HCT116 (cell line): ENCODE data around the gene POLR3F. TPM values are rescaled to one million over a fixed set of nuclear protein-coding genes. Genes with fewer than 3 reads are reported as not detected.

Experiments used
- ATAC-seq: fragments of 200-7000 bp; cut with Tn5 transposase; 2 replicates; pipeline ENCODE4 v1.9.1; 2020; ENCODE audit warnings: mild to moderate bottlenecking, moderate library complexity
- BruUV-seq: library from RNA; stranded (reverse); fragments of 400-500 nt; replicated peaks from 2 replicates; lab custom pipeline; 2021; lab: Mats Ljungman, UMichigan
- CTCF ChIA-PET: fragments of 300-600 bp; sonication (Branson Sonifier 250); formaldehyde crosslinking; loops from one replicate; lab custom pipeline; 2021; ENCODE audit warnings: antibody characterized with exemption; lab: Charles Lee
- POLR2A ChIA-PET: fragments of 300-600, 350-600 bp; sonication (Branson Sonifier 250); formaldehyde crosslinking; loops from one replicate; lab custom pipeline; 2021; ENCODE audit warnings: antibody characterized with exemption; lab: Charles Lee
- RAD21 ChIA-PET, 2 experiments: fragments of 300-600 bp; sonication (Branson Sonifier 250); formaldehyde crosslinking; loops; one replicate each; lab custom pipeline; 2023; ENCODE audit warnings: low total read pairs in 2 of 2; ENCODE audit not compliant: uncharacterized antibody in 2 of 2, unreplicated experiment in 2 of 2, low non-redundant PET in 1 of 2; lab: Charles Lee
- DNase-seq: peaks from one replicate; pipeline ENCODE4 v3.0.0-alpha.2; 2010; ENCODE audit warnings: low read depth, low spot score
- H2AFZ ChIP-seq: fragments of 200-600 bp; shearing (Covaris generic), sonication (generic); 2 replicates; pipeline ENCODE4 v1.6.1; 2017; ENCODE audit warnings: low read depth, mixed run types, mixed read lengths, antibody characterized with exemption, low read length; ENCODE audit not compliant: poor library complexity, severe bottlenecking
- H3K27ac ChIP-seq: 2 replicates; pipeline ENCODE4 v1.5.1; 2012; ENCODE audit warnings: low read depth, low read length
- H3K27me3 ChIP-seq: fragments of 200-600 bp; sonication (generic); 2 replicates; pipeline ENCODE4 v1.6.1; 2016; ENCODE audit warnings: mixed run types, low read length, mixed read lengths; ENCODE audit not compliant: insufficient read depth
- H3K36me3 ChIP-seq, 2 experiments: fragments of 200-500 bp in 1 of 2; fragments of 200-600 bp in 1 of 2; sonication (Bioruptor generic) in 1 of 2; sonication (generic) in 1 of 2; 2 replicates each; pipeline versions ENCODE4 v1.5.1 to v1.6.1; 2014 to 2016; ENCODE audit warnings: low read length in 2 of 2, inconsistent platforms in 1 of 2, mixed read lengths in 1 of 2, mixed run types in 1 of 2; ENCODE audit not compliant: insufficient read depth in 2 of 2, control insufficient read depth in 1 of 2
- H3K4me1 ChIP-seq, 2 experiments: fragments of 200-600 bp in 1 of 2; sonication (generic) in 1 of 2; 2 replicates each; pipeline versions ENCODE4 v1.5.1 to v1.6.1; 2012 to 2017; ENCODE audit warnings: low read length in 2 of 2, inconsistent platforms in 1 of 2, mild to moderate bottlenecking in 1 of 2, mixed read lengths in 1 of 2, mixed run types in 1 of 2, moderate library complexity in 1 of 2; ENCODE audit not compliant: insufficient read depth in 2 of 2, control insufficient read depth in 1 of 2
- H3K4me2 ChIP-seq: fragments of 200-600 bp; sonication (generic); 2 replicates; pipeline ENCODE4 v1.6.1; 2017; ENCODE audit warnings: mixed run types, low read length, mixed read lengths
- H3K4me3 ChIP-seq, 2 experiments: fragments of 200-600 bp in 1 of 2; sonication (generic) in 1 of 2; replicated peaks in 1 of 2; 2 replicates each; pipeline ENCODE4 v1.5.1; 2011 to 2016; ENCODE audit warnings: low read length in 2 of 2, control low read depth in 1 of 2, low read depth in 1 of 2, mild to moderate bottlenecking in 1 of 2, mixed read lengths in 1 of 2, mixed run types in 1 of 2
- H3K79me2 ChIP-seq: fragments of 200-600 bp; sonication (generic); 2 replicates; pipeline ENCODE4 v1.6.1; 2017; ENCODE audit warnings: mild to moderate bottlenecking, mixed run types, low read length, moderate library complexity, mixed read lengths; ENCODE audit not compliant: insufficient read depth
- H3K9ac ChIP-seq: fragments of 200-600 bp; sonication (generic); 2 replicates; pipeline ENCODE4 v1.6.1; 2016; ENCODE audit warnings: low read length, mixed read lengths
- H3K9me2 ChIP-seq: fragments of 200-600 bp; sonication (generic), shearing (Covaris generic); 2 replicates; pipeline ENCODE4 v1.6.1; 2017; ENCODE audit warnings: mixed run types, mild to moderate bottlenecking, moderate library complexity; ENCODE audit not compliant: insufficient read depth
- H3K9me3 ChIP-seq, 2 experiments: fragments of 200-500 bp in 1 of 2; fragments of 200-600 bp in 1 of 2; sonication (Bioruptor generic) in 1 of 2; sonication (generic) in 1 of 2; 2 replicates each; pipeline ENCODE4 v1.6.1; 2014 to 2017; ENCODE audit warnings: low read length in 2 of 2, mixed read lengths in 2 of 2, inconsistent platforms in 1 of 2, low read depth in 1 of 2, mild to moderate bottlenecking in 1 of 2, mixed run types in 1 of 2, moderate library complexity in 1 of 2; ENCODE audit not compliant: control insufficient read depth in 1 of 2, insufficient read depth in 1 of 2
- H4K20me1 ChIP-seq: fragments of 200-600 bp; sonication (generic), shearing (Covaris generic); 2 replicates; pipeline ENCODE4 v1.6.1; 2017; ENCODE audit warnings: mixed run types, mild to moderate bottlenecking, moderate library complexity; ENCODE audit not compliant: insufficient read depth
- CBX3 ChIP-seq: IDR thresholded peaks from 2 replicates; pipeline ENCODE4 v1.6.1; 2012; ENCODE audit warnings: low read depth
- CTCF ChIP-seq, 3 experiments: fragments of 200-600 bp in 1 of 3; sonication (generic) in 1 of 3; IDR thresholded peaks in 2 of 3; conservative IDR thresholded peaks in 1 of 3; 2 replicates each; pipeline ENCODE4 v1.5.1; 2012 to 2017; ENCODE audit warnings: low read depth in 2 of 3, low read length in 2 of 3, antibody characterized with exemption in 1 of 3, borderline replicate concordance in 1 of 3, control low read depth in 1 of 3, mild to moderate bottlenecking in 1 of 3, mixed read lengths in 1 of 3, mixed run types in 1 of 3, moderate library complexity in 1 of 3; ENCODE audit not compliant: insufficient read depth in 1 of 3
- ELF1 ChIP-seq: IDR thresholded peaks from 2 replicates; pipeline ENCODE4 v1.6.1; 2012; ENCODE audit warnings: low read depth, borderline replicate concordance
- EZH2 ChIP-seq: fragments of 200-600 bp; sonication (generic); IDR thresholded peaks from 2 replicates; pipeline ENCODE4 v1.6.1; 2017; ENCODE audit warnings: antibody characterized with exemption, mixed run types
- EZH2phosphoT487 ChIP-seq: fragments of 200-600 bp; IDR thresholded peaks from 2 replicates; pipeline ENCODE4 v1.6.1; 2018; ENCODE audit warnings: antibody characterized with exemption, borderline replicate concordance
- FOSL1 ChIP-seq: IDR thresholded peaks from 2 replicates; pipeline ENCODE4 v1.6.1; 2012; ENCODE audit warnings: low read depth
- POLR2A ChIP-seq: IDR thresholded peaks from 2 replicates; pipeline ENCODE4 v1.7.0; 2011; ENCODE audit warnings: borderline replicate concordance; ENCODE audit not compliant: insufficient read depth, insufficient read length; ENCODE audit errors: extremely low read depth
- POLR2AphosphoS5 ChIP-seq: IDR thresholded peaks from 2 replicates; pipeline ENCODE4 v1.6.1; 2011; ENCODE audit warnings: mild to moderate bottlenecking, low read depth, low read length, moderate library complexity
- SIN3A ChIP-seq: IDR thresholded peaks from 2 replicates; pipeline ENCODE4 v1.6.1; 2012; ENCODE audit warnings: low read depth
- SP1 ChIP-seq: IDR thresholded peaks from 2 replicates; pipeline ENCODE4 v1.6.1; 2012; ENCODE audit warnings: low read depth
- SRF ChIP-seq: IDR thresholded peaks from 2 replicates; pipeline ENCODE4 v1.6.1; 2012; ENCODE audit warnings: low read depth
- TCF7L2 ChIP-seq: IDR thresholded peaks from 2 replicates; pipeline ENCODE4 v1.7.0; 2011; ENCODE audit warnings: borderline replicate concordance, inconsistent platforms; ENCODE audit not compliant: insufficient read depth, insufficient read length; ENCODE audit errors: extremely low read depth
- YY1 ChIP-seq: IDR thresholded peaks from 2 replicates; pipeline ENCODE4 v1.6.1; 2011; ENCODE audit warnings: low read length, low read depth, moderate library complexity, mild to moderate bottlenecking; ENCODE audit not compliant: insufficient replicate concordance; ENCODE audit errors: extremely low read depth
- ZFX ChIP-seq: fragments of 450-650 bp; IDR thresholded peaks from 2 replicates; pipeline ENCODE4 v1.6.1; 2017
- ZNF274 ChIP-seq: fragments of 200-500 bp; sonication (Bioruptor generic); IDR thresholded peaks from 2 replicates; pipeline ENCODE4 v1.6.1; 2014; ENCODE audit warnings: mild to moderate bottlenecking, low read depth, low read length, inconsistent platforms
- intact Hi-C: fragments of 100-400 bp; cut with micrococcal nuclease; formaldehyde crosslinking; loops from 2 replicates; pipeline ENCODE4 v1.10.0; 2022
- total RNA-seq: library from RNA; stranded (reverse); gene quantifications from one replicate; pipeline ENCODE4 v1.2.1, GENCODE V29; 2021; ENCODE audit not compliant: unreplicated experiment
- TF ChIP-seq, protein P1 (sequence below): IDR thresholded peaks from 2 replicates; pipeline ENCODE4 v1.6.1; 2012

Gene POLR3F
- total RNA-seq, 1 experiment from 2014 or later: 11.4 TPM

DNA sequence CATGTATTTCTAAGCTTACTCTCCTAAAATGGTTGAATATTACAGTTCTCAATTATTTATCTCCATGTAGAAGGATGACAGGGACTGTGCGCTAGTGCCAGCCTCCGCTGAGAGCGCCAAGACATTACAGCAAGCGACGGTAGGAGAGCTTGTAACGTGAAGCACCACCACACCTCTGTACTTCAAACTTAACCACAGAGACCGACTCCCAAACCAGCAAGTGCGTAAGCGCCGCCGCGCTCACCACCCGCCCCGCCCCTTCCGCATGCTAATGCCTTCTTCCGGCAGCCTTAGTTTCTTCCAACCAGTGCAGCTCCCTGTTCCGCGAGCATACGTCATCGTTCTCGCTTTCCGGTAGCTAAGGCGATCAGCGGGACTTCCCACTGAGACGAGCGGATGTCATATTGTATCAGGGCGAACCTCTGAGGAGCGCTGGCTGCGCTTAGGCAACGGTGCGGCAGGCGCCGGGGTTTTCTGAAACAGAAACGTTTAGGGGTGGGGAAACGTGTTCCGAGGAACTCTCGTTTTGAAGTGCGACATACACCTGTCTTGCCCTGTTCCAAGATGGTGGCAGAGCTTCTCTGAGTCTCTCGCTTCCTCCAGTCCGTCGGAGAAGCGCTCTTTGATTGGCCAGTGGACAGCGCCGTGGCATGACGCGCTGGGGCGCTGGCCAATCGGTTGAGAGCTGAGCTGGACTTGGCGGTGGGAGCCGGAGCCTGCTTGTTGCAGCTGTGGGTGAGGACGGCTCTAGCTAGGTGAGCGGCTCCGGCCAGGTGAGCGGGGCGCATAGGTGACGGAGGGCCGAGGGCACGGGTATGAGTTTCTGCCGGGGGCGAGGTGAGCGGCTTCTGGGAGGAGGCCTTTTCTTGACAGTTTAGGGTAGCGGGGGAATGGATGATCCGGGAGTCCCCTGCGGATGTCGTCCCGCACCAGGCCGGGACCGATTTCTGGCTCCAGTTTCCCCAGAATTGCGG is 40.3 kb downstream of the POLR3F start, which contains the start of gene SEC23B (continued):
- TF ChIP-seq TCF7L2 (no peak), EZH2 (no peak), SRF (peak; percentile 20; the same call in 1 of the 2 replicates), SP1 (peak; percentile 50), POLR2A (peak; percentile 93), ELF1 (peak; percentile 84), YY1 (peak; percentile 94)

- ChIA-PET RAD21 (no interaction called here), POLR2A (no interaction called here), CTCF (no interaction called here)
- ATAC-seq (no peak), DNase-seq (no peak)
- H3K27me3 ChIP-seq: no peaks in the 10 kb centered on the region
- H3K4me1 ChIP-seq: peaks cover 3 to 15% of the 10 kb centered on the region in 2 experiments; a peak in 3 of 4 replicates
- H3K9me2 ChIP-seq: no peaks in the 10 kb centered on the region
- no TSS peak for BruUV-seq
- H3K36me3 ChIP-seq: peaks cover 25 to 43% of the 10 kb centered on the region in 2 experiments
- intact Hi-C loops: no loop called here
- H3K9ac ChIP-seq: no peak overlapping the region
- no peak overlapping the region for H3K4me2 ChIP-seq
- no peak overlapping the region for H2AFZ ChIP-seq
- H4K20me1 ChIP-seq: no peaks in the 10 kb centered on the region
- no peak overlapping the region for H3K4me3 ChIP-seq
- TF ChIP-seq, protein P1, sequence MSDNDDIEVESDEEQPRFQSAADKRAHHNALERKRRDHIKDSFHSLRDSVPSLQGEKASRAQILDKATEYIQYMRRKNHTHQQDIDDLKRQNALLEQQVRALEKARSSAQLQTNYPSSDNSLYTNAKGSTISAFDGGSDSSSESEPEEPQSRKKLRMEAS: no peak
- no peak for TF ChIP-seq ZNF274
- no peak for TF ChIP-seq FOSL1
- TF ChIP-seq SIN3A: no peak
- no peak for TF ChIP-seq ZFX
- no peak for TF ChIP-seq SRF
- TF ChIP-seq EZH2phosphoT487: no peak
- no peak for TF ChIP-seq POLR2AphosphoS5
- TF ChIP-seq ELF1: no peak
- no peak for TF ChIP-seq CBX3
- TF ChIP-seq YY1: no peak
- no peak for TF ChIP-seq CTCF (IDR thresholded peaks at IDR 0.05 in 2 of 3, conservative IDR thresholded peaks at IDR 0.05 in 1 of 3; ENCODE audit: borderline replicate concordance in 1 of 3, insufficient read depth in 1 of 3, low read depth in 2 of 3, low read length in 2 of 3)
- no peak overlapping the region for H3K27ac ChIP-seq
- no peaks in the 10 kb centered on the region for H3K9me3 ChIP-seq
- peaks cover 49% of the 10 kb centered on the region for H3K79me2 ChIP-seq
Measured at GRCh38 chr20:18511571-18511970, 44.4 kb downstream of the POLR3F start.
